ENCODE measurements around the gene ASIC3.

Gene ASIC3

DNA sequence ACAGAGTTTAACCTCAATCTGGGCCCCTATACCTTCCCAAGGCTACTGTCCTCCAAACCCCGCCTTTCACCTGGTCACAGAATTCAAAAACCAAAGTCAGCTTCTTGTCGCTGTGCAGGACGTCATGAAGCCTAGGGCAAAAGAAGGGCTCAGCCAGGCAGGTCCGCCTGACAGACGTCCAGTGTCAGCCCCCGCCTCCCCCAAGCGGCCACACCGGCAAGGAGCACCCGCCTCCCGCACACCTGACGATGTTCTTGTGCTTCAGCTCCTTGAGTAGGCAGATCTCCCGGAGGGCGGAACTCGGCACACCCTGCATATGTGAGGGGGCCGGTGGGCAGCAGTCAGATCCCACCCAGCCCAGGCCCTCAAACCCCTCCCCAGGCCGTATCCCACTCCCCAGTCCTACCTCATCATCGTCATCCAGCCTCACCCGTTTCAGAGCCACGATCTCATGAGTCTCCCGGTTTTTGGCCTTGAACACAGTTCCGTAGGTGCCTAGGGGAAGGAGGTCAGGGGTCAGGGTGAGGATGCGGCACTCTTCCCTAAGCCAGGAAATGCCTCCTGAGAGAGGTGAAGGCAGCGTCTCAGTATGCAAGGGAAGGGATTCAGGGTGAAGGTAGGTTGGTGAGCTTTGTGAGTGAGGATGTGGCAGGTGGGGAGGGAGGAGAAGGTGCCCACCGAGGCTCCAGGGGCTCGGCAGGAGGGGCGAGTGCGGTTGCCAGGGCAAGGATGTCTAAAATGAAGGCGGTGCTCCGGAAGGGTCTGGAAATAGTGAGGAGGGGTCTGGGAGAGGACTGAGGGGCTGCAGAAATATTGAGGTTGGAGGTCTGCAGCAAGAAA, 8.6 kb downstream of the ASIC3 start:
- in situ Hi-C loops (cut with MboI; ENCODE audit: low sequenced_read_pairs), result no loop called here

GRCh38 chr7:151057506-151057988, 9.2 kb downstream of the ASIC3 start, which contains the start of gene CDK5:
Gene CDK5, minus strand, starts transcription at chr7:151057897. Its CDS starts 49 bp downstream, at chr7:151057848.
- in situ Hi-C loops (cut with MboI; ENCODE audit: low sequenced_read_pairs), result no loop called here

DNA sequence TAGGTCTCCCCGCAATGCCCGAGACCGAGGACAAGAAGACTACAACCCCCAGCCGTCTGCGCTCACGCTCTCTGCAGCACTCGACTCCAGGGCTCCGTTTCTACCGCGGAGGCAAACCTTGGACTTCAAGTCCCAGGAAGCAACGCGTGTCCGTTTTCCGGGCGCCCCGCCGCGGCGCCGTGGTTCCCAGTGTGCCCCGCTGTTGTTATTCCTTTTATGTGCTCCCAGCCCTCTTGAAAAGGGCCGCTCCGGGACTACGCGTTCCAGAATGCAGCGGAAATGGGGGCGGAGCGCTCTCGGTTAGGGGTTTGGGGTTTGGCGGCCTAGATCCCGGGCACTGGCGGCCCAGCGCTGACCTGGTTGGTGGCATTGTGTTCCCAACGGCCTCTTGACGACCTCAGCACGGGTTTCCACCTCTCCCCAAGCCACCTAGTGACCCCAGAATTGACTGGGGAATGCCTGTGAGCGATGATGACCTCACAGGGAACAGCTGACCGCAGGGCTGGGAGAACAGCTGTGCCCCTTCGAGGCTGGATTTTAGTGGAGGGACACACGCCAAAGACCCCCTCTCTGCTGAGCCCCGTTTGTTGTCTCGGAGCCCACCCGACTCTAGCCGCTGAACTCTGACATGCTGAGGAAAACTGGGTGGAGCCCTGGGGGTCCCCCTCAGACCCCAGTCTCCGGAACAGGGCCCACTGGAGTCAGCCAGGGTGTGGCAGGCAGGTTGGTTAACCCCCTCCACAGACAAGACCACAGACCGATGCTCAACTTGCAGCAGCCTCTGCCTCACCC, 9.9 kb downstream of the ASIC3 start:
- in situ Hi-C loops (cut with MboI; ENCODE audit: low sequenced_read_pairs), result no loop called here

GRCh38 chr7:151058781-151059366, 10.5 kb downstream of the ASIC3 start:
- in situ Hi-C loops (cut with MboI; ENCODE audit: low sequenced_read_pairs), result no loop called here

DNA sequence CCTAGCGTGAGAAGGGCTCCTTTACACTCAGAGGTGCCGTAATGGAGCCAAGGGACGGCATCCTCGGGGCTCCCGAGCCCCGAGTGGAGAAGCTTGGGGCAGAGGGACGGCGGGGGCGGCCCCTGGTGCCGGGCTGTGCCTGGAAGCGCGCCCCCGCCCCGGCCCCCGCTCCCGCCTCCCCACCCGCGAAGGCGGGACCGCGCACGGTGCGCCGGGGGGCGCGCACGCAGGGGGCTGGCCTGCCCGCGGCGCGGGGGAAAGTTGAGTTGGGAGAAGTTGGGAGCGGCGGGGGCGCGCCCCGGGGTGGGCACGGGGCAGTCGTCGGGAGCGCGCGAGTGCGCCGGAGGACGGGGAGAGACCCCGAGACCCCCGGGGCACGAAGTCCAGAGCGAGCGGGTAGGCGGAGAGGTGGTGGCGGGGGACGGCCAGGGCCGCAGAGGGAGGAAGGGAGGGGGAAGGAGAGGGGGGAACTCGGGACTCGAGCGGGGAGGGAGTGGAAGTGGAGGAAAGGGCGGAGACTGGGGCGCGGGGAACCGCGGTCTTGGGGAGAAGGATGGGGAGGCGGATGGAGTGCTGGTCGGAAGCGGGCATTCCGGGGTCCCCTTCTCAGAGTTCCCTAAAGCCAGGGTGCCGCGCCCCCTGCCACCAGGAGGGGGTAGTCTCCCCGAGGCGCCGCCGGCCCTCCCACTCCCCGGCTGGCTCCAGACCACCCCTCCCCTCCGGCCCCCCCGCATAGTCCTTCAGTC, 11.2 kb downstream of the ASIC3 start, which contains the start of gene SLC4A2:
SLC4A2 (plus strand) TSS at position 223 of the 746 bp plus-strand sequence. CDS start 2,399 bp downstream, outside the sequence.
- in situ Hi-C loops (cut with MboI; ENCODE audit: low sequenced_read_pairs), result no loop called here

- in situ Hi-C loops (cut with MboI; ENCODE audit: low sequenced_read_pairs), result no loop called here
Measured at GRCh38 chr7:151060113-151060415, 11.7 kb downstream of the ASIC3 start.

DNA sequence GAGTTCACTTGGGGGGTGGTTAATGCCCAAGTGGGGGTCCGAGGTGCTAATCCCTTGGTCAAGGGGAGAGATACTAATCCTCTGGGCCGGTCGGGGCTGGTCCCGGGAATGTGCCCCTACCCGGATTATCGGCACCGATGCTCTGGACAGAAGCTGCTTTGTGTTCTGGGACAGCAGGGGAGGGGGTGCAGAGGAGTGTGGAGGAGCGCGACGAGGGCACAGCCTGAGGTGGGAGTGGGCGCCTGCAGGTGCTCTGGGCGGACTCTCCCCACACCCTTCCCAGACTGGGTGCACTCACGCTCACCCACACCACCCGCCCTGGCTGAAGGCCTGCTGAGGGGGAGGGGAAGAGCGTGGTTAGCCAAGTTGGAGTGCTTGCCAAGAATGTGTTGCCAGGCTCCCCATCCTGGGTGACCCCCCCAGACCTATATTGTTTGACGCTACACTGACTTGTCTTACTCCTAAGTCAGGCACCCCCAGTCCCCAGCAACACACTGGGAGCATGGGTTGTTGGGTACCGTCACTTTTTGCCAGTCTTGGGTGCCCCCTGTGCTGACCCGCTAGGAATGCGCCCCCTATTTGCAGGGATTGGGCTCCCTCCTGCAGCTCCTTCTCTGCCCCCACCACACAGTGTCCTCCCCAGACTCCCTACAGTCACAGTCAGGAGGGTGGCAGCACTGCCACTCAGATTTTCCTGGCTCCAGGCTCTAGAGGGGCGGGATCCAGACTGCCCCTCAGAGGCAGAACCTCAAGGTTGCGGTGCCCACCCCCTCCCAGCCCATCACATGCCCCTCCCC, 12.3 kb downstream of the ASIC3 start:
- in situ Hi-C loops (cut with MboI; ENCODE audit: low sequenced_read_pairs), result no loop called here

DNA sequence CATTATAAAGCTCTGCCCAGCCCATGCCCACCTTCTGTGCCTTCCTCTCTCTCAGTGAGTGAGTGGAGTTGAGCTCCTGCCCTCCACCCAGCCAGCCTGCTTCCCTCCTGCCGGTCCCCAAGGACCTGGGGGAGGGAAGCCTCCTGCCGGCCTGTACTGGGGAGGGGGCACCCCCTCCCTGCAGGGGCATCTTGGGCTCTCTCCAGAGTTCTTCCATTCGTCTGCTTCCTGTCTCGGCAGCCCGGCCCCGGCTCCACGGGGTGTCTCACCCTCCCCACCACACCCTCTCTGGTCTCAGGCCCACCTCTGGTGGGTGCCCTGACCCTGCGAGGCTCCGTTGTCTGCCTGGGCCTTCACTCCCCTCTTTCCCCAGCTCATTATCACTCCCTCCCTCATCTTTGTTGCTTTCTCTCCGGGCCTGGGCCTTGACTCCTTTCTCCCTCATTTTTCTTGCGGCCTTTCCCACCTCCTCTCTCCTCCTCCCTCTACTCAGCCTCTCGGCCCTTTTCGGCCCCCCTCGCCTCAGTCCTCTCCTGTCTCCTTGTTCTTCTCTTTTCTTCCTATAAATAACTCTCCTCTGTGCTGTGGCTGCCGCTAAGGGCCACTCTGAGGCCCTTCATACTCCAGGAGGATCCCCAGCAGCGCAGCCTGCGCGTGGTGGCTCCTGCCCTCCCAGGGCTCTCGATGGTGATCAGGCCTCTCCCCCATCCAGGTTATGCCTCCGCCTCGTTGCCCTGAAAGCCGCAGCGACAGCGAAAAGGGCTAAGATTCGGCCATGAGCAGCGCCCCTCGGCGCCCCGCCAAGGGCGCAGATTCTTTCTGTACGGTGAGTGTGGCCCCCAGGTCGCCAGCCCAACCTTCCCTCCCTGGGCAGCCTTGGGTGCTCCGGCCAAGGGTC, 13.1 kb downstream of the ASIC3 start:
- in situ Hi-C loops (cut with MboI; ENCODE audit: low sequenced_read_pairs), result no loop called here

DNA sequence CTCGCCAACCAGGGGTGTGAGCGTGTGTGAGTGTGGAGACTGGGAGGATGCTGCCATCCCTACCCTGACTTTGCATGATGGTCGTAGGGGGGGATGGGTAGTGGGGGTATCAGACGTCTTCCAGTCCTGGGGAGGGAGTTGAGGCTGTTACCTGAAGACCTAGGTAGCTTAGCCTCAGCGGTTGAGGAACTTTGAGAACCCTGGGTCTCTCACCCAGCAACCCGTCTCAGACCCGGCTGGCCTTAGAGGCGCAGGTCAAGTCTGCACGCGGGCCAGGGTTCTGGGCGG, 13.7 kb downstream of the ASIC3 start:
- in situ Hi-C loops (cut with MboI; ENCODE audit: low sequenced_read_pairs), result no loop called here

DNA sequence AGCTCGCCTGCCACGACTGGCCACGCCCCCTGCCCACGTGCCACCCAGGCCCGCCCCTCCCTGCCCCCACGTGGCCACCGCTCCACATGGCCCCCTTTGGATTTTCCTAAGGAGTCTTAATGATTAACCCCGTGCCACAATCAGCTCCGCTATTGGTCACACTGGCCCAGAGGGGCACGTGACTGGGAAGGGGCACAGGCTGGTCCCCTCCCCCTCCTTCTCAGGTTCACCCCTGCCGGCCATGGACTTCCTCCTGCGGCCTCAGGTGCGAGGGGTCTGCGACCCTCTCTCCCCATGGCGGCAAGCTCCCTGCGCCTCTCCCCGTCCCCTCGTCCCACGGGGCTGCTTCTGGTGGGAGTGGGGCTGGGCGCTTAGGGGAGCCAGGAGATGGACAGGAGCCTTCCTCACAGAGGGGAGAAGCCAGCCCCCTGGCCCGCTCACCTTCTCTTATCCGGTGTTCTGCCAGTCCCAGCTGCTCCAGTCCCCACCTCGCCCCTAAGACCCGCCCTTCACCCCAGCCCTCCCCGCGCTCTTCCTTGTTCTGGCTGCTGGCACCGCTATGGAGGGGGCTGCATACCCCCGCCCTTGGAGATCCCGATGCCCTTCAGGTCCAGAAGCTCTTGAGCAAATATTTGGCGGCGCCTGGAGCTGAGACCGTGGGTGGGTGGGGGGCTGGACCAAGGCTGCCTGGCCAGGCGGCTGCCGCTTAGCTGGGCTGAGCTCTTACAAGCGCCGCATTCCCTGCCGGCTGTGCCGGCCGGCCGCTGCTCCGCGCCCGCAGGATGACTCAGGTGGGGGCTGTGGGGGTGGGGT, 14.3 kb downstream of the ASIC3 start:
- in situ Hi-C loops (cut with MboI; ENCODE audit: low sequenced_read_pairs), result no loop called here

DNA sequence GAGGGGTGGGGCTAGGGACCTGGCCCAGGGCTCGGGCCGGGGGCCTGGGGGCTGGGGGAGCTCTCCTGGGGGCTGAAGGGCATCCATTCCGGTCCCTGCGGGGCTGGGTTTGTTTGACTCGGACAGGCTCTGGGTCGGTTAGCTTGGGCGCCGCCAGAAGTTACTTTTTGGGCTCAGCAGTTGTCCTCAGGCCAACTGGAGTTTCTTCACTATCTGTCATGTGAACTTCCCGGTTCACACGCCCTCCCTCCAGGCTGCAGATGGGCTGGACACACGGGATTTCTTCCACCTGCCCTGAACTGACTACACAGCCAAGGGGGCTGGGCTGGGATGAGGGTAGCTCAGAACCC, 14.9 kb downstream of the ASIC3 start:
- in situ Hi-C loops (cut with MboI; ENCODE audit: low sequenced_read_pairs), result no loop called here

- in situ Hi-C loops (cut with MboI; ENCODE audit: low sequenced_read_pairs), result no loop called here
Measured at GRCh38 chr7:151064454-151064853, 16.1 kb downstream of the ASIC3 start.

DNA sequence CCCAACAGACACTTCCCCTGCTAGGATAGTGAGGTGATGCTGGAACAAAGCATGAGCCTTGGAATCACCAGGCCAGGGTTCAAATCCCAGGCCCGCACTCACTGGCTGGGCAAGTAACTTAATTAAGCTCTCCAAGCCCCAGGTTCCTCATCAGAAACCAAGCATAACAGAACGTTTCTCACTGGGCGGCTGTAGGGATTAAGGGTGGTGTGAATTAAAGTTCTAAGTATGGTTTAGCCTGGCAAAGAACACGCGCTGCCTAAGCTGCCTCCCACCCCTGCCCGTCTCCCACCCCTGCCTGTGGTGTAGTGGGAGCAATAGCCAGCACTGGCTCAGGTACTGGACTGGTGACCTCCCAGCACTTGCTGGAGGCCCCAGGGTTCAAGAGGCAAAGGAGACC, 16.7 kb downstream of the ASIC3 start:
- in situ Hi-C loops (cut with MboI; ENCODE audit: low sequenced_read_pairs), result no loop called here

- in situ Hi-C loops (cut with MboI; ENCODE audit: low sequenced_read_pairs), result no loop called here
Measured at GRCh38 chr7:151065516-151065915, 17.2 kb downstream of the ASIC3 start.

- in situ Hi-C loops (cut with MboI; ENCODE audit: low sequenced_read_pairs), result no loop called here
Measured at GRCh38 chr7:151066273-151066974, 18.1 kb downstream of the ASIC3 start.

- in situ Hi-C loops (cut with MboI; ENCODE audit: low sequenced_read_pairs), result no loop called here
Measured at GRCh38 chr7:151068069-151068773, 19.9 kb downstream of the ASIC3 start.

DNA sequence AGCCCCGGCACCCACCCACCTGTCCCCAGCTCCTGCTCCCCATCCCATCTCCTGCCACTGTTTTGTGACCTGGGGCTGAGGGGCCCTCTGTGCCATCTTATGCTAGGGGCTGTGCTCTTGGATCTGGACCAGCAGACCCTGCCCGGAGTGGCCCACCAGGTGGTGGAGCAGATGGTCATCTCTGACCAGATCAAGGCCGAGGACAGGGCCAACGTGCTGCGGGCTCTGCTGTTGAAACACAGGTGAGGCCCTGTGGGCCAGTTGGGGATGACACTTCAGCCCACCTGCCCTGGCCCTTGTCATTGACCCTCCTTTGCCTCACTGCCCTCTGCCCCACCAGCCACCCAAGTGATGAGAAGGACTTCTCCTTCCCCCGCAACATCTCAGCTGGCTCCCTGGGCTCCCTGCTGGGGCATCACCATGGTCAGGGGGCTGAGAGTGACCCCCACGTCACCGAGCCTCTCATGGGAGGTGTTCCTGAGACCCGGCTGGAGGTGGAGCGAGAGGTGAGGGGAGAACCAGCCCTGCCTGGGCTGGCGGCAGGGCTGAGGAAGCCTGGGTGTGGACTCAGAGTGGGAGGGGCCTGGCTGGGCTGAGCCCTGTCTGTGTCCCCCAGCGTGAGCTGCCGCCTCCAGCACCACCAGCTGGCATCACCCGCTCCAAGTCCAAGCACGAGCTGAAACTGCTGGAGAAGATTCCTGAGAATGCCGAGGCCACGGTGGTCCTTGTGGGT, 21.7 kb downstream of the ASIC3 start:
- in situ Hi-C loops (cut with MboI; ENCODE audit: low sequenced_read_pairs), result no loop called here
